Daoy (cell line): ENCODE measurements around the gene ISCA2. TPM values are rescaled to one million over a fixed set of nuclear protein-coding genes. Genes with fewer than 3 reads are reported as not detected.

Source experiments
- DNase-seq: peaks from one replicate; pipeline ENCODE4 v3.0.0-alpha.2; 2015; ENCODE audit warnings: low read depth
- total RNA-seq: library from RNA; depleted of rRNA; stranded (reverse); fragments of >200 nt; shearing (Covaris generic); gene quantifications from 2 replicates; pipeline ENCODE4 v1.2.3, GENCODE V29; 2014

ISCA2 gene
- total RNA-seq, 1 experiment from 2014 or later = 27.8 TPM

GRCh38 chr14:74482571-74482970 lies 11.0 kb upstream of the ISCA2 start:
- DNase-seq = no peak

GRCh38 chr14:74483321-74483720 lies 10.2 kb upstream of the ISCA2 start:
- DNase-seq = no peak

GRCh38 chr14:74486164-74486563 lies 7.4 kb upstream of the ISCA2 start:
- no peak for DNase-seq

DNA sequence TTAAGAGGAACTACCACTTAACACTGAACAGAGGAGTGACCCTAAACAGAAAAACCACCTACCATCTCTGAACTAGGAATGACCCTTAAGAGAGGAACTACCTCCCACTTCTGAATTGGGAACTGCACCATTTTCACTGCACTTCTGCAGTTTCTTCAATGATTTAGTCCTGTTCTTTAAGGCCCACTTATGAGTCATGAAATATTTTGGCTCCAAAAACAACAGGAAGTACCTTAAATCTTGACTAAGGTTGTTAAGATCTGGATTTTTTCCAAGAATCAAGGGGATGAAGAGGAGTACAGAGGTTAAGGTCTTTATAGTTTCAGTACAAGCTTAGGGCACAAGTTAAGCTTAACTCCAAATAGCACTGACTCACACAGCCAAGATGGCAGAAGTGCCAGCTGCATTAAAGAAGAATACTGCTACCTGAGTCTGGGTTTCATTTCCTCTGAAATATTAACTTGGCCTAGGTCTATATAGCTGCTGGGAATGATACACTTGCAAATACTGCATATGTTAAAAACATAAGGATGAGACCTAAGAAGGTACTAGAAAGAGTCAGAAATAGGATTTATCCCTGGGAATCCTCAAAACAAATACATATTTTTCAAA lies 4.7 kb upstream of the ISCA2 start:
- peak; percentile 68 for DNase-seq

- DNase-seq = no peak
These were observed 3.1 kb upstream of the ISCA2 start for GRCh38 chr14:74490486-74490885.

GRCh38 chr14:74491956-74492775 lies 1.4 kb upstream of the ISCA2 start:
- peak; percentile 61 for DNase-seq

- DNase-seq = no peak
These were observed 706 bp upstream of the ISCA2 start, which contains the start of gene NPC2 for GRCh38 chr14:74492776-74493342. Gene NPC2 (minus strand): TSS chr14:74493305. CDS start chr14:74493274, 31 bp downstream.

- no peak for DNase-seq
These were observed 1.8 kb downstream of the ISCA2 start for GRCh38 chr14:74495356-74495755.

DNA sequence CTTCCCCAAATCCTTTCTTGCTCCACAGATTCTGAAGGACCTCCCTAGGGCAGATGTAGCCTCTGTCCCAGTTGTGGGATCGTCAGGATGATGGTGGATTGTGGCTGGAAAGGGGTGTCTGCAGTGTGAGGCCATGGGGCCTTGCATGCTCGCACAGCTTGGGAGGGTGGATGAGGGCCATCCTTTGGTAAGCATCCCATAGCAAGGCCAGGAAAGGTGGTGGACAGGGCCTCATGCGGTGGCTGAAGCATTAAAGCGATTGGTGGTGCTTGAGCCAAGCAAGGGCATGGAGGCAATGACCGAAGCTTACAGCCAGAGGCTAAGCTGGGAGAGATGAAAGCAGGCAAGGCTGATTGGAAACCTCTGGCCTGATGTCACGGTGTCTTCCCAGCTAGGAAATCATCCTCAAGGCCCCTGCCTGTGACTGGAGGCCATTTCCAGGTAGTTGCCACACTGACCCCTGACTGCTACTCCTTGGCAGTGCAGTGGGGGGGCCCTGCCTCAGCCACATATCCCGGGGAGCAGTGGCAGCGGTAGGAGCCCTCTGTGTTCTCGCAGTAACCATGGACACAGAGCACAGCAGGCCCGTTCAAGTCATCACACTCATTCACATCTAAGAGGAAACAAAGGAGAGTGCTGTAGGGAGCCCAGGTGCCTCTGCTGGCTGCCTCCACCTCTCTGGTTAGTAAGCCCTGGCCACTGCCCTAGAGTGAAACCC lies 7.0 kb downstream of the ISCA2 start:
- DNase-seq = no peak

DNA sequence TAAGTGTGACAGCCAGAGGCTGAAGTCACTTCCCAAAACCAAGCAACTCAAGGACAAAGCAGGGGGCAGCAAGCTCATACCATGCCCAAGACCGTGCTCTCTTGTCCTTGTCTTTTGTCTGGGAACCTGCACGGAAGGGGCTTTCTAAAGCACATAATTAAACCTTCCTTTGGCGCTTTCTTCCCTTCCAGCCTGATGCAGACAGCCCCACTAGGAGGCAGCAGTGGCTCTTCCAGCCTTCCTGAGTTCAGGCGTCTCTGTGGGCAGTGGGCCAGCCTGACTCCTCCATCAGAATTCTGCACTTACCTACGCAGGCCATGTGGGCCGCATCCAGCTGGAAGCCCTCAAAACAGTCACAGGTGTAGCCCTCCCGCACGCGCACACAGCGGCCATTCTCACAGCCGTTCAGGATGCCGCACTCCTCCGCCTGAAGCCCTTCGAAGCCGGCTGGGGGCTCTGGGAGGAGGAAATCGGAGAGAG lies 7.6 kb downstream of the ISCA2 start:
- DNase-seq = peak; percentile 80

- DNase-seq = no peak
These were observed 8.1 kb downstream of the ISCA2 start for GRCh38 chr14:74501691-74502090.

- peak; percentile 50 for DNase-seq
These were observed 8.9 kb downstream of the ISCA2 start for GRCh38 chr14:74502236-74503019.

GRCh38 chr14:74503291-74503937 lies 9.8 kb downstream of the ISCA2 start:
- no peak for DNase-seq

DNA sequence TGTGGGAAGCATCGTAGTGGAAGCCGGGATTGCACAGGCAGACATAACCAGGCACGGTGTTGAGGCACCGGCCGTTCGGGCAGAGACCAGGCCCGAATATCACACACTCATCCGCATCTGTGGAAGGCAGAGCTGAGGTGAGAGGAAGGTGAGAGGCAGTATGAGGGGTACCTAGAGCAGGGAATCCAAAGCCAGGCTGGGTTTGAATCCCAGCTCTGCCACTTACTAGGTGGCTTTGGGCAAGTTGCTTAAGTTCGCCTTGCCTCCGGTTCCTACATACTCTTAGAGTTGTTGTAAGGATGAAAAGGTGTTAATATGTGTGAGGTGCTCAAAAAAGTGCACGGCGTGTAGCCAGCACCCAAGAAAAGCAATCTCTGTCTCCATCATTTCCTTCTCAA lies 10.4 kb downstream of the ISCA2 start:
- no peak for DNase-seq

- DNase-seq = no peak
These were observed 10.8 kb downstream of the ISCA2 start for GRCh38 chr14:74504412-74504811.

DNA sequence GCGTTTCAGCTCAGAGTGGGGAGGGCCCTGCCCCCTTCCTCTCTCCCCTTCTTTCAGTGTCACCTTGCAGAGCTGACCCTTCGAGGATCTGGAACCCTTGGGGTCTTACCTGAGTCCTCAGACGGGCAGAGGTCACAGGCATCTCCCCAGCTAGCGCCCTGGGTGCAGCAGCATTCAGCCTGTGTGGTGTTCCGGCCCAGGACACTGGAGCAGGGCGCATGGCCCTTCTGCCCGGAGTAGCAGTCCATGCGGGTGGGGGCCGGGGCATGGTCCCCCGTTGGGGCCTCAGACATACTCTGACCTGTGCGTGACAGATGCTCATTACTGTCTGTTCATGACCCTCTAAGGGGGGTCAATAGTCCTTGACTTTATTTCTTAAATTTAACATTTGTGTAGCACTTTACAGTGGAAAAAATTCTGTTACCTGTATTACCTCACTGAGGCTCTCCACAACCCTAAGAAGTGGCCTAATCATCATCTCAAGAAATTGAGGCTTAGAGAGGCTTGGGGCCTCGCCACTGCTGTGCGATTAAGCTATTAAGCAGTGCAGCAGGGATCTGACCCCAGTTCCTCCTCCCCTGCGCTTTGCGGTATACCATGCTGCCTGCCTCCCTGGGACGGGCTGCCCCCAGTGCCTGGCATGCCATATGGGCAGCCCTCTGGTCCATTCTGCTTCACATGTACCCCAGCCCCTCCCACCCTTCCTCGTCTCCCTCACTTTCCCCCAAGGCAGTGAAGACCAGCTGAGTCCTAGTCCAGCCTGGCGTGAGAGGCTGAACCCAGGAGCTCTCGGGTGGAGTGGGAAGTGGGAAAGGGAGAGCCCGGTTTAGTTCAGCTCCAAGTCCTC lies 11.5 kb downstream of the ISCA2 start:
- peak; percentile 1 for DNase-seq

DNA sequence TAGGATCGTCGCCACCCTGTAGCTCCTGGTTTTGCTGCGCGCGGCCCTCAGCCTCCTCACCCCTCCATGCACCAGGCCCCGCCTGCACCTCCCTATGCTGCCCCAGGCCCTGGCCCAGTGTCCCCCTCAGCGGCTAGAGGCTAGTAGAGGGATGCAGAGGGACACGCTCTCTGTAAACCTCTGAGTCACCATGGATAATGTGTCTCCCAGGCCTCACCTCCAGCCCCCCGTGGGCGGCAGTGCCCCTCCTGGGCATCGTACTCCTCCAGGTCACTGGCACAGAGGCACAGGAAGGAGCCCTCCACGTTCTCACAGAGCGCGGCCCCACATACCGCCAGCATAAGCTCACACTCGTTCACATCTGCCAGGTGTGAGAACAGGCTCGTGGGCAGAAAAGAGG lies 12.3 kb downstream of the ISCA2 start:
- DNase-seq = no peak

GRCh38 chr14:74506411-74506851 lies 12.9 kb downstream of the ISCA2 start:
- DNase-seq = no peak

DNA sequence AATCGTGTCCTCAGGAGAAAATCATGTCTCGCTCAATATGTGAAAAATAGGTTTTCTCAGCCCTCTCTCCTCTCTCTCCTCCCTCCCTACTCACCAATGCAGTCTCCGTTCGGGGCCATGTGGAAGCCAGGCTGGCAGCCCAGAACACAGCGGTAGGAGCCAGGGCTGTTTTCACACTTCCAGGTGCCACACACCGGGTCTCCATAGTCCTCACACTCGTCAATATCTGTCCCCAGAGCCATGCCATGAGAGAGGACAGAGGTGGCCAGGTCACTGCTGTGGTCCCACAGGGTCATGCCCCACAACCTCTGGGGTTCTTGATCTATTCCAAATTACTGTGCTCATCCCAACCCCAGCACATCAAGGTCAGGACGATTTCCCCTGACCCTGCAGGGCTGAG lies 13.5 kb downstream of the ISCA2 start:
- no peak for DNase-seq

DNA sequence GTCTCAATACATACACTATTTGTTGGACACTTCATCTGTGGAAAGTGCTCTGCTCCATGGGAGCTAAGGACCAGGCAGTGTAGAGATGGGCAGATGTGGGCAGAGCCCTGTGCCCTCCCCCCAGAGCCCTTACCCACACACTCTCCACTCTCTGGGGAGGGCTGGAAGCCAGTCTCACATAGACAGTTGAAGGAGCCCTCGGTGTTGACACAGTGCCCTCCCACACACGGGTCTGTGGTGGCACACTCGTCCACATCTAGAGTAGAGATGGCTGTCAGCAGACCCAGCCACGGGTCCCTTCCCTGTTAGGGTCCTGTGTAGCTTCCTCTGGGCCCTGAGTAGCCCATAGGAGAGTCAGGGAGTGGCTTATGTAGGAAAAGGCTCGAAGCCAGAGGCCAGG lies 14.3 kb downstream of the ISCA2 start:
- no peak for DNase-seq
